ENCODE data around the gene ABTB2. TPM values are rescaled to one million over a fixed set of nuclear protein-coding genes. Genes with fewer than 3 reads are reported as not detected.

Gene ABTB2
- total RNA-seq, 1 donor from 2014 or later = 24.7 TPM

DNA sequence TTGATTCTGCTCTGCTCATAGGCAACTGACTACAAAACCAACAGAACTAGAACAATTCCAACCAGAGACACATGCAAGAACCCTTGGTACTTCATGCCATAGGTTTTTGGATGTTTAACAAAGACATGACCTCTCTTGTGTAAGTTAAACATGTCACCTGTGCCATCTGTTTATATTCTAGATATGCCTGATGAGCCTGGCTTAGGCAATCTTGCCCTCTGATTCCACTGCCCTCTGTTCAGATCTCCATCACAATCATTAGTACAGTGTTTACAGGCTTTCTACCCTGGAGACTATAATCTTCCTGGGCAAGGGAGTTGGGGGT lies 40.8 kb downstream of the ABTB2 start:
- H3K4me3 ChIP-seq = no peak overlapping the region
- no peak for DNase-seq
- peak overlapping the region; percentile 24 for H3K27ac ChIP-seq (replicated peaks)
- no peaks in the 10 kb centered on the region for H3K27me3 ChIP-seq (ENCODE audit: low read depth)
- H3K9me3 ChIP-seq (replicated peaks) = no peaks in the 10 kb centered on the region
- H3K4me1 ChIP-seq = peaks cover 51% of the 10 kb centered on the region
- intact Hi-C loops (cut with micrococcal nuclease) = no loop called here
- no peaks in the 10 kb centered on the region for H3K36me3 ChIP-seq
- TF ChIP-seq, protein P1, sequence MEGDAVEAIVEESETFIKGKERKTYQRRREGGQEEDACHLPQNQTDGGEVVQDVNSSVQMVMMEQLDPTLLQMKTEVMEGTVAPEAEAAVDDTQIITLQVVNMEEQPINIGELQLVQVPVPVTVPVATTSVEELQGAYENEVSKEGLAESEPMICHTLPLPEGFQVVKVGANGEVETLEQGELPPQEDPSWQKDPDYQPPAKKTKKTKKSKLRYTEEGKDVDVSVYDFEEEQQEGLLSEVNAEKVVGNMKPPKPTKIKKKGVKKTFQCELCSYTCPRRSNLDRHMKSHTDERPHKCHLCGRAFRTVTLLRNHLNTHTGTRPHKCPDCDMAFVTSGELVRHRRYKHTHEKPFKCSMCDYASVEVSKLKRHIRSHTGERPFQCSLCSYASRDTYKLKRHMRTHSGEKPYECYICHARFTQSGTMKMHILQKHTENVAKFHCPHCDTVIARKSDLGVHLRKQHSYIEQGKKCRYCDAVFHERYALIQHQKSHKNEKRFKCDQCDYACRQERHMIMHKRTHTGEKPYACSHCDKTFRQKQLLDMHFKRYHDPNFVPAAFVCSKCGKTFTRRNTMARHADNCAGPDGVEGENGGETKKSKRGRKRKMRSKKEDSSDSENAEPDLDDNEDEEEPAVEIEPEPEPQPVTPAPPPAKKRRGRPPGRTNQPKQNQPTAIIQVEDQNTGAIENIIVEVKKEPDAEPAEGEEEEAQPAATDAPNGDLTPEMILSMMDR (IDR thresholded peaks at IDR 0.05; ENCODE audit: borderline replicate concordance) = no peak

- intact Hi-C loops (cut with micrococcal nuclease) = no loop called here
- Histone ChIP-seq H3K27ac (replicated peaks) (peak overlapping the region; percentile 24), H3K4me1 (peaks cover 56% of the 10 kb centered on the region), H3K27me3 (ENCODE audit: low read depth) (no peaks in the 10 kb centered on the region), H3K36me3 (no peaks in the 10 kb centered on the region), H3K9me3 (replicated peaks) (no peaks in the 10 kb centered on the region), H3K4me3 (no peak overlapping the region)
- TF ChIP-seq, protein P1 (IDR thresholded peaks at IDR 0.05; ENCODE audit: borderline replicate concordance) = no peak
- DNase-seq = no peak
These were observed 41.3 kb downstream of the ABTB2 start for GRCh38 chr11:34316347-34317035.

DNA sequence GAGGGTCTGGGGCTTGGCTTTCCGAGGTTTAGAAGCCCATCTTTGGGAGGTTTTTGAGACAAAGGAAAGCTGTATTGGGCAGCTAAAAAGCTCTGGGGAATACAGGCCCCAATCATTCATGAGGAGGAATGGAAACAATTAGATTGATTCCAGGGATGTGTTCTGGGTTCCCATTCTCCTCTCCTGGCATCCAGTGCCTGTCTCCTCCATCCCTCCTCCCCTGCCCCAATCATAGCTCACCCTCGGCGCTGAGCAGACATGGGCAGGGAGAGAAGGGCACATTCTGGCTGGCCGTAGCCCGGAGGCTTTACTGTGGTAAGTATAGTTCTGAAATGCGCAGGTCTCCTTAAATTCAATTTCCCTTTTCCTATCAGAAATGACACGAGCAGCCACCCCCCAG lies 42.4 kb downstream of the ABTB2 start:
- Histone ChIP-seq H3K4me3 (no peak overlapping the region), H3K4me1 (peaks cover 65% of the 10 kb centered on the region), H3K36me3 (no peaks in the 10 kb centered on the region), H3K9me3 (replicated peaks) (no peaks in the 10 kb centered on the region), H3K27me3 (ENCODE audit: low read depth) (no peaks in the 10 kb centered on the region), H3K27ac (replicated peaks) (no peak overlapping the region)
- intact Hi-C loops (cut with micrococcal nuclease) = no loop called here
- DNase-seq = no peak
- TF ChIP-seq, protein P1 (IDR thresholded peaks at IDR 0.05; ENCODE audit: borderline replicate concordance) = no peak

- Histone ChIP-seq H3K4me1 (peaks cover 70% of the 10 kb centered on the region), H3K27ac (replicated peaks) (no peak overlapping the region)
- intact Hi-C loops (cut with micrococcal nuclease) = no loop called here
These were observed 42.9 kb downstream of the ABTB2 start for GRCh38 chr11:34314936-34315335.

GRCh38 chr11:34314176-34314575 lies 43.6 kb downstream of the ABTB2 start:
- intact Hi-C loops (cut with micrococcal nuclease) = no loop called here

More at GRCh38 chr11:34314936-34315335, 42.9 kb downstream of the ABTB2 start:
- no peak overlapping the region for H3K4me3 ChIP-seq
- DNase-seq = no peak
- no peaks in the 10 kb centered on the region for H3K27me3 ChIP-seq (ENCODE audit: low read depth)
- no peaks in the 10 kb centered on the region for H3K9me3 ChIP-seq (replicated peaks)
- H3K36me3 ChIP-seq = no peaks in the 10 kb centered on the region
- TF ChIP-seq, protein P1 (IDR thresholded peaks at IDR 0.05; ENCODE audit: borderline replicate concordance) = no peak

More at GRCh38 chr11:34314176-34314575, 43.6 kb downstream of the ABTB2 start:
- Histone ChIP-seq H3K4me1 (peaks cover 75% of the 10 kb centered on the region), H3K27me3 (ENCODE audit: low read depth) (no peaks in the 10 kb centered on the region), H3K36me3 (no peaks in the 10 kb centered on the region), H3K27ac (replicated peaks) (no peak overlapping the region), H3K9me3 (replicated peaks) (no peaks in the 10 kb centered on the region), H3K4me3 (no peak overlapping the region)
- TF ChIP-seq, protein P1 (IDR thresholded peaks at IDR 0.05; ENCODE audit: borderline replicate concordance) = no peak
- no peak for DNase-seq
